HAP-1 (cell line): ENCODE data around the gene PPP1R16B.

ENCODE experiments used
- DNase-seq, 2 experiments: peaks; one replicate each; pipeline ENCODE4 v3.0.0-alpha.2; 2016 to 2020; ENCODE audit warnings: low spot score in 2 of 2
- H3K27me3 ChIP-seq: fragments of 250-450 bp; sonication (Bioruptor Pico); 2 replicates; pipeline ENCODE4 v1.5.1; 2020; ENCODE audit warnings: low read depth, mild to moderate bottlenecking, moderate library complexity
- H3K36me3 ChIP-seq: fragments of 250-450 bp; sonication (Bioruptor Pico); replicated peaks from 2 replicates; pipeline ENCODE4 v1.5.1; 2020; ENCODE audit warnings: mild to moderate bottlenecking
- H3K4me1 ChIP-seq: fragments of 250-450 bp; sonication (Bioruptor Pico); 2 replicates; pipeline ENCODE4 v1.5.1; 2020; ENCODE audit warnings: mild to moderate bottlenecking
- H3K4me3 ChIP-seq: fragments of 250-450 bp; sonication (Bioruptor Pico); 2 replicates; pipeline ENCODE4 v1.5.1; 2020; ENCODE audit warnings: mild to moderate bottlenecking, moderate library complexity
- H3K9me3 ChIP-seq: fragments of 250-450 bp; sonication (Bioruptor Pico); 2 replicates; pipeline ENCODE4 v1.5.1; 2020; ENCODE audit warnings: mild to moderate bottlenecking, moderate library complexity
- in situ Hi-C: fragments of 300-500 bp; cut with MboI; formaldehyde crosslinking; loops from 3 replicates; pipeline ENCODE4 v1.14.3; 2020; ENCODE audit warnings: low sequenced_read_pairs, inconsistent platforms, mixed read lengths

PPP1R16B gene

DNA sequence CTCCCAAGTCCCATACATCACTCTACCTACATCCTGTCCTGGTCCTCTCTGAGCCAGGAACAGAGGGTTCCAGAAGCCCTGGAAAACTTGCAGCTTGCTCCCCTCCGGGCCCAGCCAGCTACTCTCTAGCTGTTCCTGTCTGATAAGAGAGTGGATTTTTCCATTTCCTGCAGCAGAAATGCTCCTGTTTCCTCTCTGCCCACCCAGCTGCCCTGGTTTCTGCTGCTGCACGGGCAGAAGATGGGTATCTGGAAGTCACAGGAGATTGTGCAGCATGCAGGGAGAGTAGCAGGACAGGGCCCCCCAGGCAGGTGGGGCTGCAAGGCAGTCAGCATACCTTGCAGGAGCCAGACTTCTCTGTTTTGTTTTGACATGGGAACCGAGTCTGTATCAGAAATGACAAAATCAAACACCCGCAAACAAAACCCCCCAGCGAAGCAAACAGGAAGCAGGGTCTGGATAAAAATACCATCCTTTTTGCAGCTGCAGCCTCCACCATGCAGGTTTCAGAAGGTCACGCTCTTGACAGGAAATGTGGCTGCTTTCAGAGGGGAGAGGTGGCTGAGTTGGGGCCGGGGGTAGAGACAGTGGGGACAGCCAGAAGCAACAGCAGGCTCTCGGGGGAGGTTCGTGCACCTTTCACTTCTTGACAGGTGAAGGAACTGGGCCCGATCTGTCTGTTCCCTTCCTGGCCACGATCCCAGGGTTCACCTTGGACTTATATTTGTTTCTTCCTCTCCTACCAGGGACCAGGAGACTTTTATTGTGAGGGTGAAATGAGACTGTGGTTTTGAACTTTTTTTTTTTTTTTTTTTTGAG, 69.9 kb downstream of the PPP1R16B start:
- no peaks in the 10 kb centered on the region for H3K9me3 ChIP-seq
- H3K4me3 ChIP-seq, result no peak overlapping the region
- no peaks in the 10 kb centered on the region for H3K4me1 ChIP-seq
- H3K27me3 ChIP-seq, result peaks cover 2% of the 10 kb centered on the region; the same call in 1 of the 2 replicates
- H3K36me3 ChIP-seq, result no peaks in the 10 kb centered on the region
- DNase-seq, result no peak
- in situ Hi-C loops, result no loop called here

DNA sequence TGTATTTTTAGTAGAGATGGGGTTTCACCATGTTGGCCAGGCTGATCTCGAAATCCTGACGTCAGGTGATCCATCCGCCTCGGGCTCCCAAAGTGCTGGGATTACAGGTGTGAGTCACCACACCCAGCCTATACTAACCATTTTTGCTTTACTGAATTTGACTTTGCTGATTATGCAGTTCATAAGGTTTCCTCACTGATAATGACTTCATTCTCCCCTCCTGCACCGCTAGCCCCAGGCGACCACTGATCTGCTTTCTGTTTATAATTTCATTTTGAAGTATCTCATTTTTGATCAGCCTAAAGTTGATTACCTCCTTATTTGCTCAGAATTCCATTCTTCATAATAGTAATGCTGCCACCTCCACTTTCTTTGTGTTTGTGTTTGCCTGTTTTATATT, 72.0 kb downstream of the PPP1R16B start:
- no peak overlapping the region for H3K4me3 ChIP-seq
- H3K27me3 ChIP-seq, result peaks cover 2% of the 10 kb centered on the region; the same call in 1 of the 2 replicates
- no peak for DNase-seq
- no peaks in the 10 kb centered on the region for H3K4me1 ChIP-seq
- H3K36me3 ChIP-seq, result no peaks in the 10 kb centered on the region
- H3K9me3 ChIP-seq, result no peaks in the 10 kb centered on the region
- in situ Hi-C loops, result no loop called here

DNA sequence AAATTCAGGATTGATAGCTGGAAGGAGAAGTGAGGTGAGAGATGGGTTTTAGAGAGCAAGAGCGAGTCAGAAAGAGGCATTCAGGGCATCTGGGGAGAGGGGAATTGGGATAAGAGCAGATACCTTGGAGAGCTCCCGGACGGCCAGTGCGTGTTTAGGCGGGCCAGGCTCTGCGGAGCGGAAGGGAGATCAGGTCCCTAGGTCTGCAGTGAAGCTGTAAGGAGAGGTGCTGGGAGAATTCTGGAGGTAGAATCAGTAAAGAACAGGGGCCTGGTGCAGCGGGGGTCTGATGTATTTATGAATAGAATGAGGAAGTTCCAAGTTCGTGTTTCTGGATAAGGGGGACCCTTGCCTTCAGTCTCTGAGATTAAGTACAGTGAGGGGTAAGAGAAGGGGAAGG, 73.4 kb downstream of the PPP1R16B start:
- Histone ChIP-seq H3K36me3 (no peaks in the 10 kb centered on the region), H3K9me3 (no peaks in the 10 kb centered on the region), H3K4me3 (no peak overlapping the region), H3K4me1 (no peaks in the 10 kb centered on the region), H3K27me3 (peaks cover 2% of the 10 kb centered on the region; the same call in 1 of the 2 replicates)
- in situ Hi-C loops, result no loop called here
- peak in 1 of 2 experiments; percentile 52 for DNase-seq

DNA sequence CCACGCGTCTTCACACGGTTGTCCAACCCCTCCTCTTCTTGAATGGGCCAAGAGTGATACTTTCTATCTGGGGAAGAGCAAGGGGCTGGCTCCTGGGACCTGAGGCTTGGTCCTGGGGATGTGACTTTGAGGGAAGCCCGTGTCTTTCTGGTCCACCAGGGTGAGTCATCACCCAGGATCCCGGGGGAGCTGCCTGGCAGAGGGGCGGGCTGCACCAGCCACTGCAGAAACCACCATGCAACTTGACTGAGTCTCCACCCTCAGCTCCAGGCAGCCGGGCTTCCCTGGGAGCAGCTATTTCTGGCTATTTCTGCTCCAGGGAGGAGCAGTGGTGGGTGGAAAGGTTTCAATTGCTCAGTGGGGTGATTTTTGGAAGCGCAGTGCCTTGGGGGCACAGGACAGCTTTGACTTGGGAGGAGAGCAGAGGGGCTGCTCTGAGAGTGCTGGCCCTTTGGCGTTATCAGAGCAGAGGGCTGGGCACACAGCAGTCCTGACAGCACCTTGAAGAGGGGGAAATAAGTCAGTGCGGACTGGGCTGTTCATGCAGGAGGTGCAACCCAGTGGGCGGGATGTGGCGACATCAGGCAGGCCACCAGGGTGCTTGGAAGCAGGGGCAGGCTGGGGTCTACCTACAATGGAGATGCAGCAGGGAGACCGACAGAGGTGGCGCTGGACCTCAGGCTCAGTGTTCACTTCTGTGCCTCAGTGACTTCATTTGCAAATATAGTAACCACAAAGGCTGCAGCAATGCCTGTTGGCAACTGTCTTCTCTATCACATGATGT, 75.6 kb downstream of the PPP1R16B start:
- Histone ChIP-seq H3K4me3 (no peak overlapping the region), H3K9me3 (no peaks in the 10 kb centered on the region), H3K4me1 (no peaks in the 10 kb centered on the region), H3K27me3 (peaks cover 2% of the 10 kb centered on the region; the same call in 1 of the 2 replicates), H3K36me3 (no peaks in the 10 kb centered on the region)
- DNase-seq, result no peak
- in situ Hi-C loops, result no loop called here

- H3K4me1 ChIP-seq, result no peaks in the 10 kb centered on the region
- in situ Hi-C loops, result no loop called here
- no peaks in the 10 kb centered on the region for H3K9me3 ChIP-seq
- 0 out of 2 replicates have a peak, but pooled peaks cover 2% of the 10 kb centered on the region for H3K27me3 ChIP-seq
- H3K4me3 ChIP-seq, result no peak overlapping the region
- H3K36me3 ChIP-seq, result no peaks in the 10 kb centered on the region
- DNase-seq, result no peak
Observed at GRCh38 chr20:38881806-38882440, 76.4 kb downstream of the PPP1R16B start.

- Histone ChIP-seq H3K9me3 (no peaks in the 10 kb centered on the region), H3K36me3 (no peaks in the 10 kb centered on the region), H3K4me1 (no peaks in the 10 kb centered on the region), H3K27me3 (0 out of 2 replicates have a peak, but pooled peaks cover 2% of the 10 kb centered on the region), H3K4me3 (no peak overlapping the region)
- no peak for DNase-seq
- in situ Hi-C loops, result no loop called here
Observed at GRCh38 chr20:38882600-38882999, 77.1 kb downstream of the PPP1R16B start.

- no peaks in the 10 kb centered on the region for H3K9me3 ChIP-seq
- H3K4me3 ChIP-seq, result no peak overlapping the region
- H3K4me1 ChIP-seq, result no peaks in the 10 kb centered on the region
- DNase-seq, result no peak
- H3K27me3 ChIP-seq, result 0 out of 2 replicates have a peak, but pooled peaks cover 2% of the 10 kb centered on the region
- in situ Hi-C loops, result no loop called here
- no peaks in the 10 kb centered on the region for H3K36me3 ChIP-seq
Observed at GRCh38 chr20:38883081-38883980, 77.8 kb downstream of the PPP1R16B start.

DNA sequence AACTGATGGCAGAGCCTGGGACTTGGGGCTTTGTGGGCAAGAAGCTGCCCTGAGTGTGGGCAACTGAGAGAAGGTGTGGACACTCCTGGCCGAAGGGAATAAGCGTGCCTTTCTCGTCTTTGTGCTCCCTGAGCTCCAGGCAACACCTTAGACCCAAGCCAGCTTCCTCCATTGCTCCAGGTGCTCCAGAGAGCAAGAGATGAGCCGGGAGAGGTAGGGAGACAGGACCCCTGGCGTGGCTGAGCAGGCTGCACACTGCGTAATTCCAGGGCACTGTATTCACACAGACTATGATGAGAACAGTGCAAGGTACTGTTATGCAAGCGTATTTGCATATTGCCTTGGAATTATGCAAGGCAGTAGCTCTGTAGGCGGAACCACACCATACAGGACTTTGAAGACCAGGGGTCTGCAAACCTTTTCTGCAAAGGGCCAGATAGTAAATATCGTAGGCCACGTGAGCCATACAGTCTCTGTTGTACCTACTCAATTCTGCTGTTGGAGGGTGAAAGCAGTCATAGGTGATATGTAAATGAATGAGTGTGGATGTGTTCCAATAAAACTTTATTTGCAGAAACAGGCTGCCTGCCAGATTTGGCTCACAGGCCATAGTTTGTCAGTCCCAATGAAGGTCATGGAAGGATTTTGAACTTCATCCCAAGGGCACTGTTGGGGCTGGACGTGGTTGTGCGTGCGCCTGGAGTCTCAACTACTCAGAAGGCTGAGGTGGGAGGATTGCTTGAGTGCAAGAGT, 78.7 kb downstream of the PPP1R16B start:
- in situ Hi-C loops, result no loop called here
- no peaks in the 10 kb centered on the region for H3K4me1 ChIP-seq
- no peak for DNase-seq

DNA sequence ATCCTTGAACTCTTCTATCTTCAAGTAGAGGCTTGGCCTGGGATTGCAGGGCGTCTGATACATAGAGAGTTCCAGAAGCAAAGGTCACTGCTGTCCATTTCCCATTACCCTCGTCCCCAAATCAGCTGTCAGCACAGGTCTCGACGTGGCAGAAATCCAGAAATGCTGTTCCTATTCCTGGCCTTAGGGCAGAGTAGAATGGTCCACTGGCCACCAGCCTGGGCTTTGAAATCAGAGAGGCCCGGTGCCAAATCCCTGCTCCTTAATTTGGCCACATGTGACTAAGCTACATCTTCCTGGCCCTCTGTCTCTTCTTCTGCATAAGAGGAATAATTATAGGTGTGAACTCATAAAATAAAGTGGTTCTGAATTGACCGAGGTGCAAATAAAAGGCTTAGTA, 79.9 kb downstream of the PPP1R16B start:
- DNase-seq, result no peak
- H3K27me3 ChIP-seq, result no peaks in the 10 kb centered on the region
- in situ Hi-C loops, result no loop called here
- H3K9me3 ChIP-seq, result no peaks in the 10 kb centered on the region
- no peaks in the 10 kb centered on the region for H3K4me1 ChIP-seq
- no peaks in the 10 kb centered on the region for H3K36me3 ChIP-seq
- no peak overlapping the region for H3K4me3 ChIP-seq

More for the DNA sequence above, 78.7 kb downstream of the PPP1R16B start:
- Histone ChIP-seq H3K9me3 (no peaks in the 10 kb centered on the region), H3K4me3 (no peak overlapping the region), H3K36me3 (no peaks in the 10 kb centered on the region), H3K27me3 (no peaks in the 10 kb centered on the region)

DNA sequence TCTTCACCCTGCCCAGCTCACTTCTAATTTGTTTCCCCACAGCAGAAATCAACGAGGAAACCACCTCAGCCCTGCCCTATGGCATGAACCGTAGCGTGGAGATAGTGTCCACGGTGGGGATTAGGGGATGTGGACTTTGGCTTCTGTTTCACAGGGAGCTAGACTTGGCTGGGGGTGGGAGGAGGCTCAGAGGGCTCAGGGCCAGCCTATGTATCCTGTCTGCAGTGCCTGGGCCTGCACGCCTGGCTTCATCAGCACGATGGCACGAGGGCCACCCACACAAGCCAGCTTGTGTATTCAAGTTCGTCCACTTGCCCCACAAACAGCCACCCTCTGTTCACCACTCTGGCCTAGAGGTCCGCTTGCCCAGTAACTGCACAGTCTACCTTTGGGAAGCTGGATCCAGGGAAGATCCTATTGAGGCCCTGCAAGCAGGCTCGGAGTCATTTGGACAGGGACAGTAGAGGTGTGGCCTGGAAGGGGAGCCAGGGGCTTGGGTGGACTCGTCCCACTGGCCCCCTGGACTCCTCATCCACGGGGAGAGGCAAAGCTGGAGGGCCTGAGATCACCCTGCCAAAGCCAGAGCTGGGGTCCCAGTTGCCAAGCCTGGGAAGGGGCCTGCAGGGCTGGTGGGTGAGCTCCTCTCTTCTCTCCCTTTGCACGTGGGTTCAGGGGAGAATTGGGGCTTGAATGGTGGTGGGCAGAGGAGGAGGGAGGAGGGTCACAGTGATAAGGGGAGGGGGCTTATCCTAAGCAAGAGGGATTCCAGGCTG, 82.7 kb downstream of the PPP1R16B start:
- in situ Hi-C loops, result no loop called here
- DNase-seq, result no peak
- H3K9me3 ChIP-seq, result no peaks in the 10 kb centered on the region
- H3K4me3 ChIP-seq, result no peak overlapping the region
- H3K4me1 ChIP-seq, result no peaks in the 10 kb centered on the region
- H3K27me3 ChIP-seq, result no peaks in the 10 kb centered on the region
- no peaks in the 10 kb centered on the region for H3K36me3 ChIP-seq

DNA sequence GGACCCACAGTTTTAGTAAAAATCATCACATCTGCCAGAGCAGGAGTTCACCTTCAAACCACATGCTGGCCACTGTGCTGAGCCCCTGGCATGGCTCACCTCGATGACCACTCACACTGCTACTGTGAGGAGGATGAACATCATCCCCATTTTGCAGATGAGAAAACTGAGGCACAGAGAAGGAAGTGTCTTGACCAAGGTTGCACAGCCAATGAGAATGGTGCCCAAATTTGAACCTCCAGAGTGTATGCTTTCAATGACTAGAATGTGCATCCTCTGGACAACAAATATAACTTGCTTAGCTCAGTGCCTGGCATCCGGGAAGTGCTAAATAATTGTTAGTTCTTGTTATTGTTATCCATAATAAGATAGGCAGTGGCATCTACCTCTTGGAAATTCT, 83.6 kb downstream of the PPP1R16B start:
- Histone ChIP-seq H3K36me3 (no peaks in the 10 kb centered on the region), H3K4me3 (no peak overlapping the region), H3K27me3 (no peaks in the 10 kb centered on the region), H3K4me1 (no peaks in the 10 kb centered on the region), H3K9me3 (no peaks in the 10 kb centered on the region)
- in situ Hi-C loops, result no loop called here
- no peak for DNase-seq
